GM18519 (cell line): ENCODE data around the gene GNPDA1.

ENCODE experiments used
- ATAC-seq: cut with Tn5 transposase; IDR thresholded peaks from one replicate; pipeline ENCODE4 v1.9.1; 2021; ENCODE audit warnings: mild to moderate bottlenecking, moderate library complexity; ENCODE audit not compliant: unreplicated experiment, low FRiP score

The GNPDA1 gene

DNA sequence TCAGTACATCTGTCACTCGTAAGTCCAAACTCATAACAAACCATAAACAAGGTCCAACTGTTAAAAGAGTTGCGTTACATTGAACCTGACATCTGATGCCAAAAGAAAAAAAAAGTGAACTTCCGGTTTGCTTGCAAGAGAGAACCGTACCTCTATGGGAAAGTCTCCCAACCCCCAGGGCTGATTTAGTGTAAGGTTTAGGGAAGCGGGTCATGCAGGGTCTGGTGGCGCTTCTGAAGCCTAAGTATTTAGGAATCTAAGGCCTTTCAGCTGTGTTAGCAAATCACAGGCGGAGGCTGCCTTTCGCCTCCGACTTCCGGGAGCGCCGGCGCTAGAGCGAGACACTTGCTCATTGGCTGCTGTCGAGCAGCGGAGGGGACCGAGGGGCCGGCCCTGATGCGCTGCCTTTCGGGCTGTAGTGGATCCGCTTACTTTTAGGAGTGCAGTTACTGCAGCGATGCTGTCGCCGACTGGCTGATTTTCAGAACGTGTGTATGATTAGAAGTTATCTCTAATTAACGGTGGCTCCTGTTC lies 12.0 kb upstream of the GNPDA1 start:
- peak; percentile 99 for ATAC-seq

DNA sequence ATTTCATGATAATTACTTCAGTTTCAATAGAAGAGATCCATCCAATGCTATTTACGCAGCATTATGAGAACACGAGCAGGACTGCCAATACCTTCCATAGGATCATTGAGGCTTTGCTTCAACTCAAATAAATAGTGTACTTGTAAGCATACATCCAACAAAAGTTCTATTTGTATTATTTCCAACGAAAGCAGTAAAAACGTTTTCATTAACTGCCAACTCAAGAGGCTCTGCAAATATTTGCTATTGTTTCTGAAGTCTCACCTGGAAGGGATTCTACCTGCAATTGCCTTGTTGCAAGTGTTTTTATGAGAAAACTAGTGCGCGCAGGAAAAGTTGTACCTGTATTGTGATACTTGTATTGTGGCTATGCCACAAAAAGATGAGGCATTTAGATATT lies 11.0 kb upstream of the GNPDA1 start:
- no peak for ATAC-seq

DNA sequence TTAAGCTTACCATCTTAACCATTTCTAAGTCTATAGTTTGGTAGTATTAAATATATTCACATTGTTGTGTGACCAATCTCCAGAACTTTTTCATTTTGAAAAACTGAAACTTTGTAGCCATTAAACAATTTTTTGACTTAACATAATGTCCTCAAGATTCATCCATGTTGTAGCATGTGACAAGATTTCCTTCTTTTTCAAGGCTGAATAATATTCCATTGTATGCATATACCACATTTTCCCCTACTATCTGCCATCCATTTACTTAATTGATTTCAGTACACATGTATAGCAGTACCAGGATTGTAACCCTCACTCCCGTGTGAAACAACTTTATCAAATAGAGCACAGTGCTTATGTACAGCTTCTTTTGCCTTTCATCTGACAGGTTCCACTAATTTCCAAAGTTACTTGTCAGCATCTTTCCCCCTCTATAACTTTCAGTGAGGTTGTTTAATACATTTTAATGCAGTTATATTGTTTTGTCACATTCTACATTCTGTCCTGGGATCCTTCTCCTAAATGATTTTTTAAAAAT lies 7.4 kb upstream of the GNPDA1 start:
- no peak for ATAC-seq

DNA sequence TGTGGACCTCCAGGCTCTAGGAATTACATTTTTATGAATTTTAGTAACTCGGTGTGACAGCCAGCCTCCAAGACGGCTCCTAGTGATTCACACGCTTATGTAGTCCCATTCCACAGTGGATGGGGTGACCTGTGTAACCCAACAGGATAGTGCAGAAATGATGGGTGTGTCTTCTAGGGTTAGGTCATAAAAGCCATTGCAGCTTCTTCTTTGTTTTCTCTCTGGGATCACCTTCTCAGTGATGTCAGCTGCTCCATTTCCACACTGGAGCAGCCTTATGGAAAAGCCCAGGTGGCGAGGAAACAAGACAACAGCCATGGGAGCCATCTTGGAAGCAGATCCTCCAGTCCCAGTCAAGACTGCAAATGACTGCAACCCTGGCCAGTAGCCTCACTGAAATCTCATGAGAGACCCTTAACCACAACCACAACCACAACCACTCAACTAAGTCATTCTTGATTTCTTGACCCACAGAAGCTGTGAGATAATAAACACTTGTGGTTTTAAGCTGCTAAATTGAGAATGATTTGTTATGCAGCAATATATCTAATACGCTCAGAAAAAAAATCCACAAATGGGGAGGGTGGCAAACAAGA lies 5.1 kb upstream of the GNPDA1 start:
- ATAC-seq = no peak

DNA sequence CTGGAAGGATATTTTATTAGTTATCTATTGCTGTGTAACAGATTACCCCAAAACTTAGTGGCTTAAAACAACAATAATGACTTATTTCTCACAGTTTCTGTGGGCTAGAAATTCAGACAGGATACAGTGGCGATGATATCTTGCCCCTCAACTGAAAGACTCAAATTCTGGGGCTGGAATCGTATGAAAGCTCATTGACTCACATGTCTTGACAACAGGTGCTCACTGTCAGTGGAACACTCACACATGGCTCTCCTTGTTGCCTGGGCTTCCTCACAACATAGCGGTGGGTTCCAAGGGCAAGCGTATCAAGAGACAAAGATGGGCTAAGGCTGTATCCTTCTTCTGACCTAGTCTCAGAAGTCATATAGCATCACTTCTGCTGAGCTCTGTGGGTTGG lies 3.7 kb upstream of the GNPDA1 start:
- no peak for ATAC-seq

DNA sequence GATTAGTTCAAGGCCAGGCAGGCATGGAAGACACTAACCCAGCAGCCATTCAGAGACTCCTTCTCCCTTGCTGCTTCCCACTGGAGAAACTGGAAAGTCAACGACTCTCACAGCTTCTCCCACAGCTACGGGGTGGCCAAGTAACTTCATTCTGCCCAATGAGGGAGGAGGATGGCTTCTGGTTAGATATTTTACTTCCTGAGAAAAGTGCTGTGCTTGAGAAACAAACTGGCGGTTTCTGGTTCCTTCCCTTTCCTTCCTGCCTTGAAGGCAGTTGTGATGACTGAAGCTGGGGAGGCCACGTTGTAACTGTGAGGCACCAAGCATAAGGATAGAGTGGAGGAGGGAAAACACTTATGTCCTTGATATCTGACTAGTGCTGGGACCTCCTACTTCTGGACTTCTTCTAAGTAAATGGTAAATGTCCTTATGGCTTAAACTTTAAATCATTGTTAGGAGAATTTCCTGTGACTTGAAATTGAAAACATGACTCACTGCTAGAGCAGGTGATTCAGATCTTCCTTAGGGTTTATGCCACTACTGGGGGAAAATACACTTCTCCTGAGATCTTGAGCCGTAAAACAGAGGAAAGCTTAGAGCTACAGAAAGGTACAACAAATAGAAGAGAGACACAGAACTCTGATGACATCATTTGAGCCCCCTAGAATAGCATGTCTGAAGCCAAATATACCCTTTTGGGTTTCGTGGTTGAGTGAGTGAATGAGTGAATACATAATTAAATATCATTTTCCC lies 3.1 kb upstream of the GNPDA1 start:
- ATAC-seq = no peak

DNA sequence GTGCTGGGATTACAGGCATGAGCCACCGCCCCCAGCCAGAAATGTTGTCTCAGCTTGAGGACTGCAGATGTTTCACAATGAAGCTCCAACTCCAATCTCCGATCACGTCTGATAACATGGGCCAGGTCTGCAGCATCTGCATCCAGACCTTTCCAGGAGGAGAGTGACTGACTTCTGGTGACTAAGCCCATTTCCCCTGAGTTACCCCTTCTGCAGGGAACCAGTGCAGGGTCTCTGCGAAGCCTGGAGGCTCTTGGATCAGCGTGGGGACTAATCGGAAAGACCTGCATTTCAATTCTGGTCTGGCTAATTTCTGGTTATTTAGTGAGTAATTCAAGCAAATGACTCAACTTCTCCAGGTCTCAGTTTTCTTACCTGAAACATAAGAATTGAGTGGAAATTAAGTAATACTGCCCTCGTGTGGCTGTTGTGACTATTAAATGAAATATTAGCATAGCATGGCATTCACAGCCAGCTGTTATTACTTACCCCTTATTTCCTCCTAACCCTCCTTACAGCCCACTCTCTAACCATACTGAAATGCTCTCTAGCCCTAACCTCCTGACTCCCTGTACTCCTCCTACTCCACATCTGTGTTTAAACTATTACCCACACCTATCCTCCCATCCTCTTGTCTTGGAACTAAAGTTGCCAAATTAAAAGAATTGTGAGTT lies 2.2 kb upstream of the GNPDA1 start:
- ATAC-seq = peak; percentile 33

DNA sequence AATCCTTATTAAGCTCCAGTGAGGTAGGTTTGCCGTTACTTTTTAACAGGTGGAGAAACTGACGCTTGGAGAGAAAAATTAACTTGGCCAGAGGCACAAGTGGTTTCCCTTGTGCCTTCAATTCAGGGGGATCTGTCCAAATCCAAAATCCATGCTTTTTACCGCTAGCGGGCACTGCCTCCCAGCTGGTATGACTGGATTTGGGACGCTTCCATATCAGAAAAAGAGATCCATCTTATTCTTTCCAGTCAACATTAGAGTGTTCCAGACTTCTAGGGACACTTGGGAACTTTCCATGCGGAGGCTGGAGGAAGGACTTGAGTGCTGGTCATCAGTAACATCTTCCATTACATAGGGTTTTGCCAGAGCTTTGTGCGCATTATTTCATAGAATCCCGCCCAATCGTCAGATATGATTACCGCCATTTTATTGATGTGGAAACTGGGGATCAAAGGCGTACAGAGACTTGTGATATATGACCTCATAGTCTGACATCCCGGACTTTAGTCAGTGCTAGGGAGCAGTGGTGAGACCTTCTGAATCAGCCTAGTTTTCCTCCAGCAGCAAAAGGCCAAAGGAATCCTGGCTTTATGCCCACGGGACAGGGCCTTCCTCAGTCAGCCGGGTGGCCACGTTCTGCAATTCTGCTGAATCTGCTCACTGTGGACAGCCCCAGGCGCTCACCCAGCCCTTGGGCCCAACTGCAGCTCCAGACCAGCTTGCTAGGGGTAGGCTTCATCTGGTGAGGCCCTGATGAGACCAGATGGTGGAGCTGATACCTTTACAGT lies 1.1 kb upstream of the GNPDA1 start:
- no peak for ATAC-seq

DNA sequence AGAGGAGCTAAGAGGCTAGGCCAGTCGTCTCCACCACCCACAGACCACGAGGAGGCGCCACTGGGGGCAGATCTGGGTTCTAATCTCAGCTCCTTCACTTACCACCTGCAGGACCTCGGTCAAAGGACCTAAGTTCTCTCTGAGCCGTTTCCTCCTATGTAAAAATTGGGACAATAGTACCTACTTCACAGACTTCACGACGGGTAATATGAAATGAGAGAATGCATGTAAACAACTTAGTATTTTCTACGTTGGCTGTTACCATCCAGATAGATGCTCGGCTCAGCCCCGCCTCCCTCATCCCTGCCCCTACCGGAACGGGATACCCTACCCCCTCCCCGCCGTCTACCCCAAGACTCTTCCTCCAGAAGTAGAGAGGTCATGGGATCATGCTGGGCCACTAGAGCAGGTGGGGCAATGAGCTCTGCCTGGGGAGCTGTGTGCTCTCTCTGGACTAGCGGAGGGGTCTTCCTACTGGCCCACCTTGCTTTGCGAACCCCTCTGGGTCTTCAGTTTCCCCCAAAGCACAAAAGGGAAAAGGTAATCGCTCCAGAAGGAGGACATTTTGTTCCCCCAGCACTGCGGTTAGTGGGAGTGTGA lies 541 bp downstream of the GNPDA1 start:
- no peak for ATAC-seq

DNA sequence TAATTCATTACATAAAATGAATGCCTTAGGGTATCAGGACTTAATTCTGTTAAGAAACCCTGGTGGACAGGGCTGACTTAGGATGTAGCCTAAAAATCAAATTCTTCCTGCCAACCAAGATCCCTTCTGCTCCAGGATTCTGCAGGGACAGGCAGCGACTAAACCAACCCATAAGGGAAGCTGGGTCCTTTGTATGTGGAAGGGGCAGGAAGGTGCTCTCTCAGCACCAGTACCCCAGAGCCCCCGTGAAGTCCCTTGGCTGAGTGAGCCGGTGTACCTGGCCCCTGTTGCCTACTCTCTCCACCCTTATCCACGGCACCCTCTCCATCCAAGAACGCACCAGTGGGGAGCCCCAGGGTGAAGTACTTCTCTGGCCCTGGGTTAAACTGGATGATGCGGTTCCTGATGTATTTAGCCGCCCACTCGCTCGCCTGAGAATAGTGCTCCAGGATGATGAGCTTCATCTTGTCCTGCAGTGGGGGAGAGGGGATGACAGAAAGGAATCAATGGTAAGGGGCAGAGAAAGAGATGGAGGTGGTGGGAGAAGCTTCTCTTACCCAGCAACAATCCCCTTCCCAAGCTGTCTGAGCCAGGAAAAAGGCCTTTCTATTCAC lies 1.1 kb downstream of the GNPDA1 start:
- ATAC-seq = no peak

DNA sequence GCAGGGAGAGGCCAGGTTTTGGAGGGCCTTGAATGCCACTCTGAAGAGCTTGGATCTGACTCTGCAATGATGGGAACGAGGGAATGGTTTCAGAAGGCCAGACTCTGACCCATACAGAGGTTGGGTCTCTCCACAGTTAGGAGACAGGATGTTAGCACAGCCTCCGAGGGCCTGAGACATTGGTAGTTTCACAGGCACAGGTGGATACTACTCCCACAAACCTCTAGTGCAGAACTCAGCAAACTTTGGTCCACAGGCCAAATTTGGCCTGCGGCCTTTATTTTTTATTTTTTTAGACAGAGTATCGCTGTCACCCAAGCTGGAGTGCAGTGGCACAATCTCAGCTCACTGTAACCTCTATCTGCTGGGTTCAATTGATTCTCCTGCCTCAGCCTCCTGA lies 2.9 kb downstream of the GNPDA1 start:
- ATAC-seq = no peak

DNA sequence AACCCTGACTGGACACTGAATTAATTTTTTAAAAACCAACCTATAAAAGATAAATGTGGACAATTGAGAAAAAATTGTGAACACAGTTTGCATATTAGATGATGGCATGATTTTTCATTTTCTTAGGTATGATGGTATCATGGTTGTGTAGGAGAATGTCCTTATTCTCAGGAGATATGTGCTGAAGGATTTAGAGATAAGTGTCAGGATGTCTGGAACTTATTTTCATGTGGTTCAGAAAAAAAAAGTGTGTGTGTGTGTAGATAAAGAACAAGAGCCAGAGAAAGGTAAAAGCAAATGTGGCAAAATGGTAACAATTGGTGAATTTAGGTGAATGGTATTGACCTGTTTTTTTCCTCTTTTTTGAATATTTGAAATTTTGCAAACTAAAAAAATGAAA lies 4.0 kb downstream of the GNPDA1 start:
- no peak for ATAC-seq

DNA sequence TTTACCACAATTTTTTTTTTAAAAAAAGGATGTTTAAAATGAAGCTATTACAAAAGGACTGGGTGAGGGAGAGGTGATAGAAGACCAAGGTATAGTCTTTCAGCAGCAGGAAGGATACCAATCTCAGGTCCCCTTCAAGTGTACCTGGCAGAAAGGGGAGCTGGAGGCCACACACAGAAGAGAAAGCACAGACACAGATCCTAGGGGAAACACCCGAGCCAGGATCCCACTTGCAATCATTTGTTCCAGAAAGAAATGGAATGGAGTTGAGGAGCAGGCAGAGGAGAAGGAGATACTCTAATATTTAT lies 5.6 kb downstream of the GNPDA1 start:
- ATAC-seq = no peak

DNA sequence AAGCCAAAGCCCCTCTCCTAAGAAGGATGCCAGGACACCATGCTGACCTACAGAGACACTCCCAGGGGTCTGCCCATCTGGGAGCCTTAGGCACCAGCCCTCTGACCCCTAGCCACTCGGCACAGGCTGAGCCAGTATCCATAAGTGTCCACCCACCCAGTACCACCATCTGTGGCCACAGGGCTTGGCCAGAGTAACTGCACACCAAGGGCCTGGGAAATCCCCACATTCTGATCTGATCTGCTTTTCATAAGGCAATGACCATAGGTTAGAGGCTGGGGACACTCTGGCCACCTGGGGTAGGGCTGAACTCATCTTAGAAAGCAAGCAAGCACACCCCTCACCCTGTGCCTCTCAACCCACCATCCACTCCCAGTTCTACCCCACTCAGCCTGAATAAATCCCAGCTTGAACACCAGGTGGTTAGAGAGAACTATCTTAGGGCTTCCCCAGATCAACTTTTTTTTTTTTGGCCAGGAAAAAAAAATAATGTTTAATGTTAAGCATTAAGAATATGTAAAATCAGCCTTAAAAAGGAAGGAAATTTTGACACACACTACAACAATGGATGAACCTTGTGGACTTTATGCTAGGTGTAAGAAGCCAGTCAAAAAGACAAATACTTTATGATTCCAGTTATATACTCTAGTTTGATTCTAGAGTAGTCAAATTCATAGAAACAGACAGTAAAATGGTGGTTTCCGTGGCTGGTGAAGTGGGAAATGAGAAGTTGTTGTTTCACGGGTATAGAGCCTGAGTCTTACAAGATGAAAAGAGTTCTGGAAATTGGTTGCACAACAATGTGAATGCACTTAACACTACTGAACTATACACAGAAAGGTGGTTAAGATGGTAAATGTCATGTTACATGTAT lies 6.2 kb downstream of the GNPDA1 start:
- no peak for ATAC-seq

DNA sequence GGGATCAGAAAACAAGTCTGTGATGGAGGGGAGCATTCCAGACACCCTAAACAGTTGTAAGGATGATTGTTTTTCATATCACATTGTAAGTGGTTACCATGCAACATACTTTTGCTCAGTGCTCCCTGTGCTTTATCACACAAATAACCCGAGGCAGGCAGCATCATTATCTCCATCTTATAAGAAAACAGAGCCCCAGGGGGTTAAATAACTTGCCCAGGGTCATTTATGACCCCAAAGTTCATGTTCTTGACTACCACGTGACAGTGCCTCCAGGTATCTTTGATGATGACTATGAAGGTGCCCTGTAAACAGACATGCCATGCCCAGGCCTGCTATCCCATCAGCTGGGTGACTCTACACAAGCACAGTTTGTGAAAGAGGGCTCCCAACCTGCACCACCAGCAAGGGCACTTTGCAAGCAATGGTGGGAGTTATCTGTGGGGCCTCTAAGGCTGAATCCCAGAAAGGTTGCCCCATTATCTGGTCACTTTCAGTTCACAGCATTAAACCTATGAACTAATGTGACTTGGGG lies 9.5 kb downstream of the GNPDA1 start:
- no peak for ATAC-seq

DNA sequence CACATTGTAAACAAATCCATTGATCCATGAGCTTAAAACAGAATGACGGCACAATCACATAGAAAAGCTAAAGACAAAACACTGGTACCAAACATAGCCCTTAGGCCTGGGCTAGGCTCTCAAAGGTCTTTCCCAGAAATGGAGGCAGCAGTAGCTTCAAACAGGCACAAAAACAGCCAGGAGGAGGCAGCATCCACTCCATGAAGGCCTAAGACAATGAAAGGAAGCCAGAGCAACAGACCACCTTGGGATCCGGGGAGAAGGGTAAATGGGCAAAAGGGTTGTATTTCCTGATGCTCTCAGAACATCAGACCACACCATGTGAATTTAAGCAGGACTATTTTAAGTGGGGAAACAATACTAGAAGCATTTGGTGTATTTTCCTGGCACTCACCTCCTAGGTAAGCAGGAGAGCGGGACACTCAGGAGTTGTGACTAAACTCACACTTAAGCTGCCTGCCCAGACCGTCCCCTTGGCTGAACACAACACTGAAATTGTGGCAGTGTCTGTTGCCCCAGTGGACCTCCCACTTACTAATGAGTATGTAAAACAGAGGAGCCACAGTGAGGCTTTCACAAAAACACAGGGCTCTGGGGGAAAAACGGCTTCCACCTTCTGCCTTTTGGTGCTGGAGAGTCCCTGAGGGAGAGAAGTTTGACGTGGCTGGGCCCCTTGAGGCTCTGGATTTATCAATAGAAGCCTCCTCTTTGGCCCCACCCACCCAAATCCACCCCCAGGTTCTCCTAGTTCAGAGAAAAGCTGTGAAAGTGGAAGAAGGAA lies 11.9 kb downstream of the GNPDA1 start:
- no peak for ATAC-seq

DNA sequence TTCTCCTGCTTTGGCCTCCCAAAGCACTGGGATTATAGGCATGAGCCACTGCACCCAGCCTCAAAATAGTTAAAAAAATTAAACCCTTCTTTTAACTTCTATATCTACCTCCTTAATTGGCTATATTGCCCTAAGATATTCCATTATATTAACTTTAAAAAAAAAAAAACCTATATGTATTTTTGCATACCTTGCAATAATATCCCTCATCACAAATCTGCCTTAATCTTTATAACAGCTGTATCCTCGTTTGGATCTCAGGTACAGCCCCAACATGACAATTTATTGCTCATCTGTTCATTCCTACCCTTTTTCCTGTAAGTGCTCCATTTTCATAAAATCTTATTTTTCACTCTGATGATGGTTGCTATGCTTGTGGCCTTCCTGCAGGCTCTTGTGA lies 12.7 kb downstream of the GNPDA1 start:
- ATAC-seq = no peak

DNA sequence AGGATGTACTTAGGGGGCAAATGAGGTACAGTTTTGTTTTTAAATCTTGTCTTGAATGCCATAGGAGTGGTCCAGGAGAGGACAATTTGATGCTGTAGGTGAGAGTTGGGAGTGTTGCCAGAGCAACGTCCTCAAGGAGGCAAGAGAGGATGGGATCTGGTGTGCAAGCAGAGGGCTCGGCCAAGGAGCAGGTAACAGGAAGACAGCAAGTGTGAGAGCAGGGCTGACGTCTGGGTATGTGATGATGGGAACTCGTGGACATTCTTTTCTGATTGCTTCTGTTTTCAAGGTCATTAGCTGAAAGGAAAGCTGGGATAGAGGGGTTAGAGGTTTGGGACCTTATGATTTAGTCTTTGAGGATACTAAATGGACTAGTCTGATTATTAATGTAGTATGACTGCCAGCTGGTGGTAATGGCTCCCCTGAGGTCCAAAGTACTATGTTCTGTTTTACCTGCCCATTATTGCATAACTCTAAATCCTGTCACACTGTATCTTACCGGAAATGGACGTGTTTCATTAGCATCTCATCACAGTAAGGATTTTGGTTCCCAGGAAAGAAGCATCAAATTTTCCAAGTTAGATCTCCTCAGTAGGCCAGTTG lies 15.4 kb downstream of the GNPDA1 start:
- no peak for ATAC-seq
